ENCODE measurements around the gene BRSK1.

DNA sequence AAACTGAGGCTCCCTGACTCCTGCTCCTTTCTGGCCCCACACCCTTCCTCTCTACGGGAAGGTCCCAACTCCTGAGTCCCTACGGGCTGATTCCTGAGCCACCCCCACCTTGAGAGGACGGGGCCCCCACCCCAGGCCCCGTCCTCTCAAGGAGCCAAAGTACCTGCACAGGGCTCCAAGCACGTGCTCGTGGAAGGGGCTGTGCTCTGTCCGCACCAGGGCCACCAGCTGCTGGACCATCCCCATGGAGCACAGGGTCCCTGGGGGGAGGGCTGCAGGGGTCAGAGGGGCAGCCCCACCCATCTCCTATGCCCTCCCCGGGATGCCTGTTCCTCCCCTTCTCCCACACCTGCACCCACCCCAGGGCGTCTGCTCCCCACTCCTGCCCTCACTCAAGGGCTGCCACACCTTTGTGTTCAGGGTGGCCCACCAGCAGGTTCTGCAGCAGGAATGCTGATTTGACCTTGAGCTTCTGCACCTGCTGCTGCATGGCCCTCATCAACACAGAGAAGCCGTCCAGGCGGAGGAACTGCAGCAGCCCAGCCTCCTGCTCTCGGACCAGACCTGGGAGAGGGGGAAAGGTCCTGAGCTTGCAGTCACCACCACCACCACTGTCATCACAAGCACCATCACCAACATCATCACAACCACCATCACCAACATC lies 17.9 kb upstream of the BRSK1 start:
- TF ChIP-seq TAF1 (IDR thresholded peaks at IDR 0.05; ENCODE audit: low read depth): no peak
- TF ChIP-seq, protein P1, sequence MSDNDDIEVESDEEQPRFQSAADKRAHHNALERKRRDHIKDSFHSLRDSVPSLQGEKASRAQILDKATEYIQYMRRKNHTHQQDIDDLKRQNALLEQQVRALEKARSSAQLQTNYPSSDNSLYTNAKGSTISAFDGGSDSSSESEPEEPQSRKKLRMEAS (IDR thresholded peaks at IDR 0.05): no peak
- TF ChIP-seq RAD21 (IDR thresholded peaks at IDR 0.05; ENCODE audit: low read depth): no peak
